ENCODE measurements around the gene MYZAP. TPM values are rescaled to one million over a fixed set of nuclear protein-coding genes. Genes with fewer than 3 reads are reported as not detected.

MYZAP gene
- total and polyA plus RNA-seq, 4 donors, result 0.50 to 1.8 (median 0.99) TPM

GRCh38 chr15:57619746-57620145 lies 28.0 kb downstream of the MYZAP start:
- WGBS, result 40% methylated on average over 3 of the region's 3 CpGs
- Histone ChIP-seq H3K9me3 (ENCODE audit: control insufficient read depth in 4 of 4, low read length in 3 of 4) (no peaks in the 10 kb centered on the region), H3K4me1 (ENCODE audit: control insufficient read depth in 4 of 4, insufficient read depth in 4 of 4, low read length in 3 of 4) (peaks cover 4 to 10% (median 7%) of the 10 kb centered on the region in 4 donors), H3K27me3 (ENCODE audit: control insufficient read depth in 4 of 4, insufficient read depth in 4 of 4, low read length in 3 of 4) (no peaks in the 10 kb centered on the region), H3K4me3 (ENCODE audit: low read depth in 1 of 3, low read length in 3 of 3) (no peak overlapping the region), H3K9ac (ENCODE audit: low read depth in 1 of 2, low read length in 2 of 2) (no peak overlapping the region), H3K36me3 (ENCODE audit: control insufficient read depth in 4 of 4, insufficient read depth in 3 of 4, low read depth in 1 of 4, low read length in 3 of 4) (no peaks in the 10 kb centered on the region), H3K27ac (ENCODE audit: low read depth in 1 of 2, low read length in 2 of 2) (peak overlapping the region in 1 of 2 donors; percentile 17)
- DNase-seq (ENCODE audit: low spot score), result no peak
- peak; percentile 66 to 70 for TF ChIP-seq JUND (IDR thresholded peaks at IDR 0.05)
- peak; percentile 65 to 77 for TF ChIP-seq RXRA (IDR thresholded peaks at IDR 0.05)
- no peak for TF ChIP-seq REST (IDR thresholded peaks at IDR 0.05)
- peak; percentile 5 for TF ChIP-seq CTCF (IDR thresholded peaks at IDR 0.05; ENCODE audit: low read depth, low read length, missing input control)
- TF ChIP-seq HNF4G (IDR thresholded peaks at IDR 0.05), result peak; percentile 97
- no peak for TF ChIP-seq TAF1 (conservative IDR thresholded peaks at IDR 0.05)
- peak; percentile 23 for TF ChIP-seq ATF3 (IDR thresholded peaks at IDR 0.05)
- no peak for TF ChIP-seq EGR1 (IDR thresholded peaks at IDR 0.05; ENCODE audit: low read depth in 2 of 2)
- TF ChIP-seq RAD21 (IDR thresholded peaks at IDR 0.05), result peak; percentile 2 to 41
- no peak for TF ChIP-seq FOXA2 (IDR thresholded peaks at IDR 0.05)
- TF ChIP-seq HNF4A (conservative IDR thresholded peaks at IDR 0.05), result peak; percentile 99
- TF ChIP-seq FOXA1 (IDR thresholded peaks at IDR 0.05), result no peak
- peak; percentile 22 for TF ChIP-seq ZBTB33 (IDR thresholded peaks at IDR 0.05)
- TF ChIP-seq SP1 (IDR thresholded peaks at IDR 0.05), result peak; percentile 76
- peak; percentile 76 for TF ChIP-seq MAX (IDR thresholded peaks at IDR 0.05)
- TF ChIP-seq GABPA (IDR thresholded peaks at IDR 0.05 in 1 of 2, conservative IDR thresholded peaks at IDR 0.05 in 1 of 2), result no peak
- TF ChIP-seq NR2F2 (IDR thresholded peaks at IDR 0.05), result no peak
- peak; percentile 70 for TF ChIP-seq YY1 (IDR thresholded peaks at IDR 0.05)

All from liver (tissue), 9 donors.